Measurements from ENCODE around the gene PSG7.
"Not testable (repeated sequence)": the region's sequence is repeated elsewhere in the genome, so short reads cannot be mapped to it uniquely, and the experiment has no call there.

PSG7 gene

DNA sequence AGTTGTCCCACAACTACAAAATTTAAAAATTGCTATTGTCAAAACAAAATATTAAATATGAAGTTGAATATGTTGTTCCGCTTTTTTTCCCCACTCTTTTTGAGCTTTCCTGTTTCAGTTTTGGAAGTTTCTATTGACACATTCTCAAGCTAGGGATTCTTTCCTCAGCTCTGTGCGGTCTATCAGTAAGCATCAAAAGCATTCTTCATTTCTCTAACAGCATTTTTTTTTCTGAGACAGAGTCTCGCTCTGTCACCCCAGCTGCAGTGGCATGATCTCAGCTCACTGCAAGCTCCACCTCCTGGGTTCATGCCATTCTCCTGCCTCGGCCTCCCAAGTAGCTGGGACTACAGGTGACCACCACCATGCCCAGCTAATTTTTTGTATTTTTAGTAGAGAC, 24.1 kb downstream of the PSG7 start:
- not testable (repeated sequence) for DNase-seq

DNA sequence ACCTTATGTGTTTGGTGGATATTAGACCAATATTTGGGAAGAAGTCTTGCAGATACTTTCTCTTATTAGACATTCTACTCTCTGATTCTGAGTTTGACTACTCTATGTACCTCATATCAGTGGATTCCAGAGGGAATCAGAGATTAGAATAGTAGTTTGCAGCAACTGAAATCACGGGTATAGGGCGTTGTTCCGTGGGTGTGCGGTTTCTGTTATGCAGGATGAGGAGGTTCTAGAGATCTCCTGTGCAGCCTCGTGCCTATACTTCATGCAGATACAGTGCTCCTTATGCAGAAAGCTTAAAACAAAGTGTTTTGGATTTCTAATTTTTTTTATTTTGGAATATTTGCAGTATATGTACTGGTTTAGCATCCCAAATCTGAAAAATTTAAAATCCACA, 25.3 kb downstream of the PSG7 start:
- not testable (repeated sequence) for DNase-seq

DNA sequence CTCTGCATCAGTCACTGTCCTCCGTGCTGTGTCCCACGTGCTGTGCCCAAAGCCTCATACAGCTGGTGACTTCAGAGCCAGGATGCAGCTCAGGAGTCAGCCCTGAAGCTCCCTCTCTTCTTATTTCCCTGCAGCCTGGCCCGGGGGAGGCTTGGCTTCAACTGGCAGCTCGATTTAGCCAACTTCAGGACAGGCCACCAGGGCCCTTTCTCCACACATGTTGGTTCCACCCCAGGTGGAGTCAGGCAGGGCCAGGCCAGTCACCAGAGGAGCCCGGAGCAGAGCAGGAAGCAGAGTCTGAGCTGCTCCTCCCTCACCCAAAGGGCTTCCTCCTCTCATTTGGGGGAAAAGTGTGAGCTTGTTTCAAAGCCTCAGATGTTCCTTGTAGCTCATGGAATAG, 30.8 kb downstream of the PSG7 start:
- not testable (repeated sequence) for DNase-seq

DNA sequence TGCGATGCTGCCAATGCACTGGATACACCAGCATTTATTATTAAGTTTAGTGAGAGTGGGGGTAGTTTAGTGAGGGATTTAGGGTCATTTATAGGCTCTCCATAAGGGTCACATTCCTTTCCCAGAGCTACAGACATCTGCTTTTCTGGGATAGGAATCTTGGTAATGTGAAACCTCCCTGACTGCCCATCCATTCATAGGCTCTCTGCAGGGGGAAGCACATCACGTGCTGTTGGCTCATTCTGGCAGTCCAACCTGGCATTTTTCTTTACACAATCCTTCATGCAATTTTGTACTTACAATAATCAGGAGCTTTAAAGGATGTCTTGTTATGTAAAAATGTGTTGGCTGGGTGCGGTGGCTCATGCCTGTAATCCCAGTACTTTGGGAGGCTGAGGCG, 36.4 kb downstream of the PSG7 start:
- not testable (repeated sequence) for DNase-seq

DNA sequence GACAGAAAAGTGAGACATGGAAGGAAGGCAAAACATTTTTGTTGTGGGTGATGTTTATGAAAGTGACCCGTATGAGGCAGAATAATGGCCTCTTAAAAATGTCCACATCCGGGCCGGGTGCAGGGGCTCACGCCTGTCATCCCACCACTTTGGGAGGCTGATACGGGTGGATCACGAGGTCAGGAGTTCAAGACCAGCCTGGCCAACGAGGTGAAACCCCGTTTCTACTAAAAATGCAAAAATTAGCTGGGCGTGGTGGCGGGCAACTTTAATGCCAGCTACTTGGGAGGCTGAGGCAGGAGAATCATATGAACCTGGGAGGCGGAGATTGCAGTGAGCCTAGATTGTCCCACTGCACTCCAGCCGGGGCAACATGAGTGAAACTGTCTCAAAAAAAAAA, 37.3 kb downstream of the PSG7 start:
- not testable (repeated sequence) for DNase-seq

DNA sequence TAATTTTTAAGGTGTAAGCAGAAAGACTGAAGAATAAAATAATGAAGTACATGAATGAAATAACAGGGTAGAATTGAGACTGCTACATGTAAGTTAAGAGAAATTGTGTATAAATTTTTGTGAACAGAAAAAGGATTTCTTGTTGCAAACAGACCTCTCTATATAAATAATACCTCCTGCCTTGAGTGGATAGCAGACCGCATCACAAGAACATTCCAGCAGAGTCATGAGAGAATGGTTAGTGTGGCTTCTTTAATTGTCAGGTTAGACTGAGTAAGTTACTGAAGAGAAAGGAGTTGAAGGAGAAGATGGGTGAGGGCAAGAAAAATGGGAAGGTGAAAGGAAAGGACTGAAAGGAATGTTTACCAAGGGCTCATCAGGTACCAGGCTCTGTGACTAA, 37.9 kb downstream of the PSG7 start:
- DNase-seq, result not testable (repeated sequence)

DNA sequence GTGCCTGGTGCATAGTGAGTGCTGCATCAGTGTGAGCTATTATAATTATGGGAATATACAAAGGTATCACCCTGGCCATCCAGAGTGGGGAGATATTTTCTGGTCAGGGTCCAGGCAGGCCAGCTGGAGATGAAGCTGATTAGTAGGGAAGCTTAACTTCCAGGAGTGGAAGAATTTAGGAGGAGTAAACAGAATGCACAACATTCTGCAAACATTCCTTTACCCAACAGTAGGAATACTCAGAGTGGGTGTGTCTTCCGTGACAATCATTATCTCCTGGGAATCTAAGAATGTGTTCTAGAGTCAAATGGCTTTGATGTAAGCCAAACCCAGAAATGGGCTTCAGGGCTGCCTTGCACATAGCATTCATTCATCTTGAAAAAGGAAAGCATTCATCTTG, 38.4 kb downstream of the PSG7 start:
- DNase-seq, result not testable (repeated sequence)

DNA sequence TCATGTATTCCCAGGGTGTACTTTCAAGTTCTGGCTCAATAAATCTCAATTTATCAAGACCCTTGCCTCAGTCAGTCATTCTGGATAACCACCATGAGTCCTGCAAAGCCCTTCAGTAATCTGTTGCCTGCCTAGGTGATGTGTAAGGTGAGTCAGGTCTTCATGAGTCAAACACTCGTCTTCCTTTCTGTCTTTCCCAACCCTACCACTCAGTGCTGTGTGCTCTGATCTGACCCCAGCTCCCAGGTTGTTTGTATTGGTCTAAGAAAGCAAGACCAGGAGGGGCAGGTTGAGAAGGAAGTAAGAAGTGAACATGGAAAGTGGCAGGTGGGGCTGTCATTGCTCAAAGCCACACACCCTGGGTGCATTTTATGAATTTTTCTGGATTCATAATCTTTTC, 39.3 kb downstream of the PSG7 start:
- DNase-seq, result not testable (repeated sequence)

DNA sequence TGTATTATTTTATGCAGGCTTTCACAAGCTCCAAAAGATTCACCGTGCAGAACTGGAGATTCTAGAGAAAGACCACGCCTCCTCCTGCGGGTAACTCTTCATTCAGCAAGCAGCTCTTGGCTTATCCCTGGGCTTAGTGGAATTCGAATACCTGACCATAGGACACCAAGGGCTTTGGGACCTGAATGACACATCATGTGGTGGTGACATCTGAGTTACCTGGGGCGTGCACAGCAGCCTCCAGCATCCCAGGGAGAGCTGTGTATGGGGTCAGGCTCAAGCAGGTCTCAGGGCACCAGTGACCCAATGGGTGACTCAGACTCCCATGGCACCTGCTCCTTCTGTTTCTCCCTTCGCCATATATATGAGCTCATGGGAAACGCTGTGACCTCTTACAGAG, 46.6 kb downstream of the PSG7 start:
- DNase-seq, result not testable (repeated sequence)

DNA sequence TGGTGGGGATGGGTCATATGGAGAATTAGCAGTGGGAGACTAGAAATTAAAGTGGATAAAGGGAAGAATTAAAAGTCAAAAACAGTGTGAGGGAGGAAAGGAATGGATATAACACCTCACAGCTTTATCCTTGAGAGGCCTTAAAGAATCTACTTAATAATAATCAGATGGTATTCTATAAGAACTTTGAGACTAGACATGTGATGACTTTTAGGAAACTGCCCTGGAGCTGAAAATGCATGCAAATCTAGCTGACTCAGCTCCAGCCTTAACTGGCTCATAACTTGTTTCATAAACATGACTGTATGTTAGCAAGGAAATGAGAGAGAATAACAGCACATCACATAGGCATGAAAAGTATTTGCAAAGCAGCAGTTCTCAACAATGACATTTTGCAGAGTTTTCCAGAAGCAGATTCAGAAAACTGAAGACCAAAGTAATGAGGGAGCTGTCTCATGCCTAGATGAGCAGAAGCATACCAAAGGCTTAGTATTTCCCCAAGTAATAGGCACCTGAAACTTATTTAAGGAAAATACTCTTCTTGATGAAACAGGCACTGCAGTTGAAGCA, 49.0 kb downstream of the PSG7 start:
- not testable (repeated sequence) for DNase-seq

DNA sequence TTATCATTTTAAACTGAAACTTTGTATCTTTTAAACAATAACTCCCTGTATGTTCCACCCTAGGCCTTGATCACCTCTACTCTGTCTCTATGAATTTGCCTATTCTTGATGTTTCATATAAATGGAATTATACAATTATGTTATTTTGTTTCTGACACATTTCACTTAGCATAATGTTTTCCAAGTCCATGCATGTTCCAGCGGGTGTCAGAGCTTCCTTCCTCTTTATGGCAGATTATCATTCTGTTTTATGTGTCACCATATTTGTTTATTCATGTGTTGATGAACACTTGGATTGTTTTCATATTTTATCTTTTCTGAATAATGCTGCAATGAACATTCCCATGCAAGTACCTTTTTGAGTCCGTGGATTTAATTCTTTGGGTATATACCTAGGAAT, 54.3 kb downstream of the PSG7 start:
- DNase-seq, result not testable (repeated sequence)

DNA sequence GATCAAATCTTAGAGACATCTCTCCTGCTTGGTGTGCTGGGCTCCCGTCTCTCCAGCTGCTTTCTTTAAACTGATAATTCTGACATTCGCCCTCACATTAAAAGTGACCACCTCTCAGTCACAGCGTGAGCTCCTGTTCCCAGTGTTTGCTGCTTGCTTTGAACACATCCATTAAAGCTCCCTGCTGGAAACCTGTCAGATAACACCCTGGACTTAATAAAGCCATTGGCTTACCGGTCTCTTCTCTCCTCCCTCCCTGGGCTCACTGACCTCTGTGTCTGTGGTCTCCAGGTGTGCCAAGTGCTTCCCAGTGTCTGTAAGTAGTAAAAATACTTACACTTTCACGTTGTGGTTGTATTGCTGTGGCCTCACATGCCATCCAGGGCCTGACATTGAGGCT, 55.0 kb downstream of the PSG7 start:
- not testable (repeated sequence) for DNase-seq

DNA sequence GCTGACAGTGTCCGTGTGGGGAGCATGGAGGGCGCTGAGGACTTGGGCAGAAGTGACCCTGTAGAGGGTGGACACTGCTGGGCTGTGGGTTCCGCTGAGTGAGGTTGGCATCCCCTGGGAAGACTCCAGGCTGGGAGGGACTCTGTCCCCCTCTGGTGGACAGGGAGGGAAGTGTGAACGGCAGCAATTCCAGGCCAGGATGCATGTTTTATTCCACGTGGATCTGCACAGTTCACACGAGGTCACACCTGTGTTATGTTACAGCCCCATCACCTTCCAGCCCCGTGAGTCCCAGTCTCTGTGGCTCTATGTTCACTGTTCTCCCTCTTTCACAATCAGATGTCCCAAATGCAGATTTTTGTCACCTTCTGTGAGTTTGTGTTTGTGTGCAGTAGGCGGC, 55.7 kb downstream of the PSG7 start:
- not testable (repeated sequence) for DNase-seq

DNA sequence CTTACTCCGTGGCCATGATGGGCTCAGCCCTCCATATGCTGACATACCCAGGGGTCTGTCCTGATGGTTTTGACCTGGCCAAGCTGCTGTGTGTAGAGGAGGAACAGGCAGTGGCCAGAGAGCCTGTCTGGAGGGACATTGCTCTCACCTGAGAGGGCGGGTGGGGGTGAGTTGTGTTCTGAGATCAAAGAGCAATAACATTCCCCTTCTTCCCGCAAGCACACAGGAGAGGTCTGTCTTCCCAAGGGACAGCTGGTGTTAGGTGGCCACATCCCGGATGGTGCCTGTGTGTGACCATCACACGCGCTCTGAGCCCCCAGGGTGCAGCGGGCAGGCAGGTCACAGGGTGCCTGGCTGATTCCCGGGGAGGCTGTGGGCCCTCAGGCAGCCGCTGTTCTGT, 56.4 kb downstream of the PSG7 start:
- not testable (repeated sequence) for DNase-seq

DNA sequence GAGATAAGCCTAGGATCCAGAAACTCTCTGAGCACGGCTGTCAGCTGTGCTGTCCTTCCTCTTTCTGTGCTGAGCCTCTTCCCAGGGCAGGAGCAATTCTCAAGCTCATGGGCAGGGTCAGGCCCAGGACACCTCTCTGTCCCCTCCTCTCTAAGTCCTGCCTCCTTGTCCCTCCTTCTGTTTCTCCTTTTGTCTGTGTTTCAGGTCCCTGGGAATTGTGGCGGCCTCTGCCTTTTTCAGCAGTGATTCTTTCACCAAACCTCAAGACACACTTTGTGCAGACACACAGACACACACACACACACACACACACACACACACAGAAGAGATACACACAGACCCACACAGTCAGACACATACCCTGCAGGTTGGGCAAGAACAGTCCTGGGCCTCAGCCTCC, 57.4 kb downstream of the PSG7 start, which contains the start of gene PSG1:
PSG1 (minus strand) TSS at position 101 of the 400 bp plus-strand sequence. CDS start 132 bp downstream, outside the sequence.
- DNase-seq, result no peak

DNA sequence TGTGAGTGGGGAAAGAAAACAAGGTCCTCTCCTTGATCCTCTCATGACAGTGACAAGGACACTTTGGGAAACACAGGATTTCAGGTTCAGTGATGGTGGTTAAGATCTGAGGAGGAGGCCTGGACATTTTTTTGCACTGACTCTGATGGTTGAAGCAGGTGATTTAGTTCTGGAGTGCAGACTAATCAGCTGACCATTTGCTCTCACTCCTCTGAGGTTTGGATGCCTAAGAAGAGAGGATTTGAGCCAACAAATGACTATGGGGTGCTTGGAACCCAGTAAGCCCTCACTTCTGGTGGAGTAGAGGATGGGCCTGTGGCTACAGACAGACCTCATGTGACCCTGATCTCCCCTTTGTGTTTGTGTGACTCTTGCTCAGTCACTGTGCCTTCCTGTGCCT, 60.4 kb downstream of the PSG7 start:
- not testable (repeated sequence) for DNase-seq

DNA sequence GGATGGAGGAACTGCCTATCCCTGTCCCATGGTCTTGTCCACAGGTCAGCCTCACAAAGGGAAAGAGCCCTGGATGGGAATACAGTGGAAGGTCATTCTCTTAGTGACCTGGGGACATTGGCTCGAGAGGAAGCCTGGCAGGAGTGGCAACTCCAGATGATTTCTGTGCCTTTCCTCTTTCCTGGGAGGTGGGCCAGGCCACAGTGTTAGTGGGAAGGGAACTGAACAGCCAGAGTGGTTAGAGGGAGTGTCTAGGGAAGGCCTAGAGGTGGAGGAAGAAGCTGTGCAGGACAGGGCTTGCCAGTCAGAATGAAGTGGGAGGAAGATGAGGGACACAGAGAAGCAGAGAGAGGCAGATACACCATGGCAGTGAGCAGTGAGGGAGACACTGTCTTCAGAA, 61.1 kb downstream of the PSG7 start:
- not testable (repeated sequence) for DNase-seq

DNA sequence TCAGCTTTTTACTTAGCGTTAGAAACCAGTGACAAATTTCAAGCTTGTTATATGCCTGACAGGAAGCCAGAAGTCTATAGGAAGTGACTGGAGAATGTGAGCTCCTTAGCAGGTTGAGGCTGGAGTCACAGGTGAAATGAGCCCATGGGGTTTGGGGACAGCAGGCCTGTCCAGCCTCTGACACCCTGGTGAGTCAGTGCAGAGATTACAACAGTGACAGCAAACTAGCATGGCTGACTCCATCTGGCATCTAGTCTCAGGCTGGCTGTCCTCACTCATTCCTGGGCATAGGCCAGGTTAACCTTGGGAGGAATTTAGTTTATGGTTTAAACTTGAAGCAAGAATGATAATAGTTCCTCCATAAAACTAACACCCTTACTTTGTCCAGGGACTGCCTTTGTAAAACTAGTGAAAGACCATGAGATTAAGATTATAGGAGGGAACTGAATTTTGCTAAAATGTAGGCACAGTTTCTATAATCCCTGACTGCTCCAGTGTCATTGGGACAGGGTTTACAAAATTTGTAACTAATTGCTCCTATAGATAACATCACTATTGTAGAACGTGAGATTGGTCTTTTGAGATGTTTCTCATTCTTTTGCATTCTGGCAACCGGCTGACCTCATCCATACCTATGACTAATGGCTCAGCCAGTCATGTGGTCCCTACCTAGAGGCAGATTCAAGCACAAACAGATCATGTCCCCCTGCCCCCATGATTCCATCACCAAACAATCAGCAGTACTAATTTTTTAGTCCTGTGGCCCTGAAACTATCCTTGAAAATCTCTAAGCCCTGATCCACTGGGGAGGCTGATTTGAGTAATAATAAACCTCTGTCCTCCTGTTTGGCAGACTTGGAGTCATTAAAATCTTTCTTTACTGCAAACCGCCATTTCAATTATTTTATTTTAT, 61.9 kb downstream of the PSG7 start:
- not testable (repeated sequence) for DNase-seq

DNA sequence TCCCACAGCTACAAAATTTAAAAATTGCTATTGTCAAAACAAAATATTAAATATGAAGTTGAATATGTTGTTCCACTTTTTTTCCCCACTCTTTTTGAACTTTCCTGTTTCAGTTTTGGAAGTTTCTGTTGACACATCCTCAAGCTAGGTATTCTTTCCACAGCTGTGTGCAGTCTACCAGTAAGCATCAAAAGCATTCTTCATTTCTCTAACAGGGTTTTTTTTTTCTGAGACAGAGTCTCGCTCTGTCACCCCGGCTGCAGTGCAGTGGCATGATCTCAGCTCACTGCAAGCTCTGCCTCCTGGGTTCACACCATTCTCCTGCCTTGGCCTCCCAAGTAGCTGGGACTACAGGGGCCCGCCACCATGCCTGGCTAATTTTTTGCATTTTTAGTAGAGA, 62.9 kb downstream of the PSG7 start:
- DNase-seq, result not testable (repeated sequence)

All from SIG-M5 (cell line).